Measurements from ENCODE around the gene TCP11L2. TPM values are rescaled to one million over a fixed set of nuclear protein-coding genes. Genes with fewer than 3 reads are reported as not detected.
"Not testable (repeated sequence)": the region's sequence is repeated elsewhere in the genome, so short reads cannot be mapped to it uniquely, and the experiment has no call there.

TCP11L2 gene
- total and polyA plus RNA-seq, 4 donors, result 16.9 to 109 (median 31.9) TPM

GRCh38 chr12:106369624-106370346, 67.3 kb downstream of the TCP11L2 start:
- Histone ChIP-seq H3K36me3 (ENCODE audit: control insufficient read depth, insufficient read depth, low read length) (peaks cover 6% of the 10 kb centered on the region), H3K4me1 (ENCODE audit: control insufficient read depth, insufficient read depth, low read length) (no peaks in the 10 kb centered on the region), H3K9me3 (ENCODE audit: control insufficient read depth, insufficient read depth, low read length) (no peaks in the 10 kb centered on the region), H3K27me3 (ENCODE audit: control insufficient read depth, insufficient read depth, low read length) (no peaks in the 10 kb centered on the region), H3K27ac (ENCODE audit: low read depth, low read length) (no peak overlapping the region), H3K4me3 (ENCODE audit: low read depth, low read length) (no peak overlapping the region)
- DNase-seq (ENCODE audit: low read depth in 4 of 6, low spot score in 6 of 6), result no peak
- WGBS (ENCODE audit: insufficient coverage), result 83% methylated on average over 3 of the region's 6 CpGs

DNA sequence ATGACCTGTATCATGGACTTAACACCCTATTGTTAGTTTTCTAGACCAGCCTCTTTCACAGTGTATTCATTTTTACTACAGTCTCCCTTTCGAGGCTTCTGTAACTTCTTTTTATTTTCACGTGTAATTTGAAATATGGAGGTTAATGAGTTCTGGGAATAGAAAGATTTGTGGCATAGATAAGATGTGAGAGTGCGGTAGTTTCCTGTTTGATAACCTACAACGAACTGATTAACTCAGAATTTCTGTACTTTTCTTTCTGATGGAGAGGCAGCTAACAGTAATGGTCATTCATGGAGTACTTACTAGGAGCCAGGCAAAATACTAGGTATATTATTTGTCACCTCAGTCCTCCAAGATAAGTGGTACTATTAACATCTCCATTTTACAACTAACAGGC, 76.3 kb downstream of the TCP11L2 start:
- Histone ChIP-seq H3K4me3 (ENCODE audit: low read depth, low read length) (no peak overlapping the region), H3K36me3 (ENCODE audit: control insufficient read depth, insufficient read depth, low read length) (peaks cover 9% of the 10 kb centered on the region), H3K27me3 (ENCODE audit: control insufficient read depth, insufficient read depth, low read length) (no peaks in the 10 kb centered on the region), H3K9me3 (ENCODE audit: control insufficient read depth, insufficient read depth, low read length) (peaks cover 1% of the 10 kb centered on the region), H3K4me1 (ENCODE audit: control insufficient read depth, insufficient read depth, low read length) (no peaks in the 10 kb centered on the region), H3K27ac (ENCODE audit: low read depth, low read length) (no peak overlapping the region)
- 40% methylated on average over 1 of the region's 4 CpGs for WGBS (ENCODE audit: insufficient coverage)
- no peak for DNase-seq (ENCODE audit: low read depth in 4 of 6, low spot score in 6 of 6)

GRCh38 chr12:106380954-106381353, 78.4 kb downstream of the TCP11L2 start:
- WGBS (ENCODE audit: insufficient coverage), result no CpG with 5 or more reads among the region's 1 CpG
- Histone ChIP-seq H3K9me3 (ENCODE audit: control insufficient read depth, insufficient read depth, low read length) (peaks cover 1% of the 10 kb centered on the region), H3K4me3 (ENCODE audit: low read depth, low read length) (no peak overlapping the region), H3K36me3 (ENCODE audit: control insufficient read depth, insufficient read depth, low read length) (peaks cover 12% of the 10 kb centered on the region), H3K27me3 (ENCODE audit: control insufficient read depth, insufficient read depth, low read length) (no peaks in the 10 kb centered on the region), H3K4me1 (ENCODE audit: control insufficient read depth, insufficient read depth, low read length) (no peaks in the 10 kb centered on the region), H3K27ac (ENCODE audit: low read depth, low read length) (no peak overlapping the region)
- no peak for DNase-seq (ENCODE audit: low read depth in 4 of 6, low spot score in 6 of 6)

GRCh38 chr12:106381866-106382265, 79.3 kb downstream of the TCP11L2 start:
- H3K27me3 ChIP-seq (ENCODE audit: control insufficient read depth, insufficient read depth, low read length); H3K36me3 ChIP-seq (ENCODE audit: control insufficient read depth, insufficient read depth, low read length); H3K27ac ChIP-seq (ENCODE audit: low read depth, low read length); H3K9me3 ChIP-seq (ENCODE audit: control insufficient read depth, insufficient read depth, low read length); DNase-seq (ENCODE audit: low read depth in 4 of 6, low spot score in 6 of 6); H3K4me3 ChIP-seq (ENCODE audit: low read depth, low read length); H3K4me1 ChIP-seq (ENCODE audit: control insufficient read depth, insufficient read depth, low read length): not testable (repeated sequence)
- WGBS (ENCODE audit: insufficient coverage), result 100% methylated on average over 1 of the region's 4 CpGs

DNA sequence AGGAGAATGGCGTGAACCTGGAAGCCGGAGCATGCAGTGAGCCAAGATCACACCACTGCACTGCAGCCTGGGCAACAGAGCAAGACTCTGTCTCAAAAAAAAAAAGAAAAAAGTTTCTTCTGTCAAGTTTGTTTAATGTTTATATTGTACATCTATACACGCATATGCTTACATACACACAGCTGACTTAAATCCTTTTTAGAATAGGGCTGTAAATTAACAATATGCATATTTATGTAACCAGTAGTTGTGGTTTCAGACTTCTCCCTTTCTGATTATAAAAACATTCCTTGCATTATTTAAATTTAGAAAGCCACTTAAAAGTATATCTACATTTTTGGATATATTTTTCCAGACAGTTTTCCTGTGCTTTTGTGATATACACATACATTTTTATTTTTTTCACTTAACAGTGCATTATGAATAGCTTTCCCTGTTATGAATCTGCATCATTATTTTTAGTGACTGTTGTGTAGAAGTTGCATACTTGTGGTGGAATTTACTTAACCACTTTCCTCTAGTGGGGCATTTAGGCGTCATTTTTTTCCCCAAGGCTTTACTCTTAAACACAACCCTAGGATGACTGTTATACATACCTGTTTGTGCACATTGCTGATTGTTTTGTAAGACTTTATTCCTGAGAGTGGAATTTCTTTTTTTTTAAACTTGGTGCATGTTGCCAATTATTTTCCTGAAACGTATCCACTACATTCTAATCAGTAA, 84.4 kb downstream of the TCP11L2 start:
- no peak overlapping the region for H3K4me3 ChIP-seq (ENCODE audit: low read depth, low read length)
- H3K27me3 ChIP-seq (ENCODE audit: control insufficient read depth, insufficient read depth, low read length), result no peaks in the 10 kb centered on the region
- peaks cover 1% of the 10 kb centered on the region for H3K9me3 ChIP-seq (ENCODE audit: control insufficient read depth, insufficient read depth, low read length)
- DNase-seq (ENCODE audit: low read depth in 4 of 6, low spot score in 6 of 6), result no peak
- peaks cover under 1% of the 10 kb centered on the region for H3K4me1 ChIP-seq (ENCODE audit: control insufficient read depth, insufficient read depth, low read length)
- peaks cover 3% of the 10 kb centered on the region for H3K36me3 ChIP-seq (ENCODE audit: control insufficient read depth, insufficient read depth, low read length)
- H3K27ac ChIP-seq (ENCODE audit: low read depth, low read length), result no peak overlapping the region
- WGBS (ENCODE audit: insufficient coverage), result 83% methylated on average over 1 of the region's 5 CpGs

- peak in 3 of 6 donors; percentile 6 to 31 (median 11) for DNase-seq (ENCODE audit: low read depth in 4 of 6, low spot score in 6 of 6)
- Histone ChIP-seq H3K9me3 (ENCODE audit: control insufficient read depth, insufficient read depth, low read length) (no peaks in the 10 kb centered on the region), H3K36me3 (ENCODE audit: control insufficient read depth, insufficient read depth, low read length) (peaks cover 6% of the 10 kb centered on the region), H3K27me3 (ENCODE audit: control insufficient read depth, insufficient read depth, low read length) (no peaks in the 10 kb centered on the region), H3K27ac (ENCODE audit: low read depth, low read length) (no peak overlapping the region), H3K4me3 (ENCODE audit: low read depth, low read length) (no peak overlapping the region), H3K4me1 (ENCODE audit: control insufficient read depth, insufficient read depth, low read length) (peaks cover 6% of the 10 kb centered on the region)
- no CpG with 5 or more reads among the region's 1 CpG for WGBS (ENCODE audit: insufficient coverage)
These were observed 85.4 kb downstream of the TCP11L2 start for GRCh38 chr12:106387848-106388377.

- peaks cover 6% of the 10 kb centered on the region for H3K4me1 ChIP-seq (ENCODE audit: control insufficient read depth, insufficient read depth, low read length)
- no peak overlapping the region for H3K4me3 ChIP-seq (ENCODE audit: low read depth, low read length)
- H3K36me3 ChIP-seq (ENCODE audit: control insufficient read depth, insufficient read depth, low read length), result peaks cover 11% of the 10 kb centered on the region
- WGBS (ENCODE audit: insufficient coverage), result 39% methylated on average over 2 of the region's 4 CpGs
- no peak overlapping the region for H3K27ac ChIP-seq (ENCODE audit: low read depth, low read length)
- peak in 2 of 6 donors; percentile 21 to 83 for DNase-seq (ENCODE audit: low read depth in 4 of 6, low spot score in 6 of 6)
- H3K9me3 ChIP-seq (ENCODE audit: control insufficient read depth, insufficient read depth, low read length), result no peaks in the 10 kb centered on the region
- H3K27me3 ChIP-seq (ENCODE audit: control insufficient read depth, insufficient read depth, low read length), result no peaks in the 10 kb centered on the region
These were observed 86.6 kb downstream of the TCP11L2 start for GRCh38 chr12:106389151-106389550.

- peaks cover 6% of the 10 kb centered on the region for H3K4me1 ChIP-seq (ENCODE audit: control insufficient read depth, insufficient read depth, low read length)
- 13% methylated on average over 1 of the region's 1 CpG for WGBS (ENCODE audit: insufficient coverage)
These were observed 90.2 kb downstream of the TCP11L2 start for GRCh38 chr12:106392759-106393158.

More at GRCh38 chr12:106392759-106393158, 90.2 kb downstream of the TCP11L2 start:
- Histone ChIP-seq H3K27ac (ENCODE audit: low read depth, low read length) (no peak overlapping the region), H3K27me3 (ENCODE audit: control insufficient read depth, insufficient read depth, low read length) (no peaks in the 10 kb centered on the region), H3K36me3 (ENCODE audit: control insufficient read depth, insufficient read depth, low read length) (peaks cover 13% of the 10 kb centered on the region), H3K4me3 (ENCODE audit: low read depth, low read length) (no peak overlapping the region), H3K9me3 (ENCODE audit: control insufficient read depth, insufficient read depth, low read length) (no peaks in the 10 kb centered on the region)
- DNase-seq (ENCODE audit: low read depth in 4 of 6, low spot score in 6 of 6), result peak in 5 of 6 donors; percentile 26 to 88 (median 32)
